HuH-7.5 (cell line): Measurements from ENCODE around the gene CFAP61.
"Not testable (repeated sequence)": the region's sequence is repeated elsewhere in the genome, so short reads cannot be mapped to it uniquely, and the experiment has no call there.

Source experiments
- DNase-seq: peaks from one replicate; pipeline ENCODE4 v3.0.0; 2011; ENCODE audit warnings: low spot score

Gene CFAP61

DNA sequence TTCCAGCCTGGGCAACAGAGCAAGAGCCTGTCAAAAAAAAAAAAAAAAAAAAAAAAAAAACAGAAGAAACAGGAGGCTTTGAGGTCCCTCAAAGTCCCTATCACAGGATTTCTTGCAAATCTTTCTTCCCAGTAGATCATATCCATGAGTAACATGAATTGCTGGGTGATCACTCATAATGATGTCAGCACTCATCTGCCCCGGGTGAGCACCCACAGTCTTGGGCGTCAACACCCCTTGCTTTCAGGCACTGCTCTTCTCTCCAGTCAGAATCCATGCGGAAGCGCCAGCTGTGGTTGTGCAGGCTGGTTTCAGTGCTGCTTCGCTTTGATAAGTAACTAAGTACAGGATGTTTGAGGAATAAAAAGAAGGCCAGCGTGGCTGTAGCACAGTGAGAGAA lies 275.4 kb downstream of the CFAP61 start:
- no peak for DNase-seq

GRCh38 chr20:20329564-20329963 lies 277.2 kb downstream of the CFAP61 start:
- DNase-seq, result no peak

DNA sequence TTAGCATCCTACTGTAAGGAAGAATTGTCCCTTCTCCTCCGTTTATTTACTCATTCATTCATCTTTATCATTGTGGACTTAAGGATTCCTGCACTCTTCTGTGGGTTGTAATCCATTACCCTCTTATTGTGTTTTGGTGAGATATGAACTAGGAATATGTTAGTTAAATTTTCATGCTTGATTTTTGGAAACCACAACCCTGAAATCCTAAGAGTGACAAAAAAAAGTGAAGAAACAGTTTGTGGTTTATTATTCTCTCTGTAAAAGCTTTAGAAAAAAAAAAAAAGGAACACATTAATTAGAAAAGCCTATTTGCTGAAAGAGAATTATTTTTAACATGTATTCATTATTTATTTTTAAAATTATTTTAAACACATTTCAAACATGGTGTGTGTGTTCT lies 278.8 kb downstream of the CFAP61 start:
- DNase-seq, result no peak

DNA sequence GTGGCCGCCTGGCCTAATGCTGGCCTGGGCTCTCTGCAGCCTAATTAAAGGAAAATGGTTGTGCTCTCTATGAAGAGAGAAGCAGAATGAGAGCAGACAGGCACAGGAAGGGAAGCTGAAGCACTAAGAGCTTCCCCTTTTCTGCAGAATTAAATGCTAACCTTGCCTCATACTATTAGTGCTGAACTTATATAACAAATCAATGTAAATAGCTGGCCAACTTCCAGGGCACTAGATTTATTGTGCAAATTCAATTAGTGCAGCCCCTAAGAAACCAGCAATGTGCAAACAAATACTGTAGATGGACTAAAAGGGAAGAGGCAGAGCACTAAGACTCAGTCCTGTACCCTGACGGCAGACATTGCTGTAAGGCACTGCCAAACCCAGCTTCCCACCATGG lies 279.5 kb downstream of the CFAP61 start:
- DNase-seq, result no peak

DNA sequence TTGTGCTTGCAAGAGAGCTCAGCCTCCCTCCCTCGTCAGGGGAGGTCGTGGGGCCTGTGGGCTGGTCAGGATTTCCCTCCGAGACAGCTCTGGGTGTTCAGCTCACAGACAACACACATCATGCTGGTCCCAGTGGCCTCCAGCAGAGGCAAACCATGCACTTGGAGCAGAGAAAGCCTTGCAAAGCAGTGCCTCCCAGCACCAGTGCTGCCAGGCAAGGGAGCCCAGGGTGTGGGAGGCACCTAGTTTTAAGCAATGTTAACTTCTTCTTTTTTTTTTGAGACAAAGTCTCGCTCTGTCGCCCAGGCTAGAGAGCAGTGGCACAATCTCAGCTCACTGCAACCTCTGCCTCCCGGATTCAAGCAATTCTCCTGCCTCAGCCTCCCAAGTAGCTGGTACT lies 281.5 kb downstream of the CFAP61 start:
- no peak for DNase-seq

GRCh38 chr20:20334489-20334888 lies 282.2 kb downstream of the CFAP61 start:
- no peak for DNase-seq

GRCh38 chr20:20338133-20338730 lies 285.9 kb downstream of the CFAP61 start:
- DNase-seq, result no peak

DNA sequence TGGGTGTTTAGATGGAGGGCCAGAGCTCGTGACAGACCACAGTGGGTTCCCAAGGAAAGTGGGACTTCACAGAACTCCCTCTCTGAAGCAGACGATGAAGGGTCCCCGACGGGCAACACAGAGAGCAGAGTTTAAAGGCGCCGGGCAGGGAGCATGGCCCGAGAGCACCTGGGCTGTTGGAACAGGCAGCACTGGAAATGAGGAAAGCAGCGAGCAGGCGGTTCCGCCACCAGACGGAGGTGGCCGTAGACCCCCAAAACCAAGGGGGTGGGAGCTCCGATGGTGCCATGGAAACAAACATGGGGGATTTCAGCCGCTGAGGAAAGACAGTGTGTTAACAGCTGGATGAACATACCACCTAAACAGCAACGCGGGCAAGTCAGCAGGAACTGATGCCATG lies 288.1 kb downstream of the CFAP61 start:
- no peak for DNase-seq

GRCh38 chr20:20341371-20341770 lies 289.0 kb downstream of the CFAP61 start:
- DNase-seq, result no peak

GRCh38 chr20:20342066-20342465 lies 289.7 kb downstream of the CFAP61 start:
- DNase-seq, result no peak

DNA sequence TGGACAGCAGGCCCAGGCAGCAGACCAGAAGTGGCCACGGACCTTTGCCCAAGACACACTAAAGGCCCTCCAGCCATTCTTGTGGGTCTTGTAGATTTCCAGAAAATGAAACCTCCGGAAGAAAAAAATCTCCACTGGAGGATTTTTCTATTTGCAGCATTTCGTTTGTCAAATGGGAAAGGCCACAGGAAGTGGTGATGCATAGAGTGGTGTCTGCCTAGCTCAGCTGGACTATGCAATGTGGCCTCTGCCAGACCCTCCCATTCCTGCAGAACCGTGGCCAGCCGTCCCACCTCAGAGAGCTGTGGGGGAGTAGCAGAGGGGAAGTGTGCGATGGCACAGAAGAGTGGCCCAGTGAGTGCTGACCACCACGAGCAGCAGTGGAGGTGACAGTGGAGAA lies 291.6 kb downstream of the CFAP61 start:
- no peak for DNase-seq

- no peak for DNase-seq
Observed at GRCh38 chr20:20344476-20344875, 292.1 kb downstream of the CFAP61 start.

- DNase-seq, result no peak
Observed at GRCh38 chr20:20353576-20353975, 301.2 kb downstream of the CFAP61 start.

DNA sequence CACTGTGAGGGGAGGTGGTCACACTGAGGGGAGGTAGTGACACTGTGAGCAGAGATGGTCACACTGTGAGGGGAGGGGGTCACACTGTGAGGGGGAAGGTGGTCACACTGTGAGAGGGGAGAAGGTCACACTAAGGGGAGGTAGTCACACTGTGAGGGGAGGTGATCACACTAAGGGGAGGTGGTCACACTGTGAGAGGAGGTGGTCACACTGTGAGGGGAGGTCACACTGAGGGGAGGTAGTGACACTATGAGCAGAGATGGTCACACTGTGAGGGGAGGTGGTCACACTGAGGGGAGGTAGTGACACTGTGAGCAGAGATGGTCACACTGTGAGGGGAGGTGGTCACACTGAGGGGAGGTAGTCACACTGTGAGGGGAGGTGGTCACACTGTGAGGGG lies 303.2 kb downstream of the CFAP61 start:
- not testable (repeated sequence) for DNase-seq

- no peak for DNase-seq
Observed at GRCh38 chr20:20358801-20359200, 306.5 kb downstream of the CFAP61 start.

- no peak for DNase-seq
Observed at GRCh38 chr20:20359628-20360027, 307.3 kb downstream of the CFAP61 start.

DNA sequence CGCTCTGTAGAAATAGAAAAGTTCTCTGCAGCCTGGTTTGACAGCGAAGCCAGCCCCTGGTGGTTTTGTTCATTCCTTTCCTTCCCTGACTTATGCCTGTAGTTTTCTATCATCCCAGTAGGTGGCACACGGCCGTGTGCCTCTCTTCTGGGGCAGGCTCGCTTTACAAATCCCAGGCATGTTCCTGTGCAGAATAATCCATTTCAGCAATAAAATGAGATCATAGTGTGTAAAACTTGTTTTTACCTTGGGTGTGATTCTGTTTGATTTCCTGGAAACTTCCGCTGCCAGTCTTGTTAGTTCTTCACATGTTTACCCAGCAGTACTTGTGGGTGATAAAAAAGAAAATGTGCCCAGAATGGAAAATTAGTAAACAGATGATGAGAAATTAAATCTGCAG lies 308.1 kb downstream of the CFAP61 start:
- peak; percentile 92 for DNase-seq

GRCh38 chr20:20362774-20363433 lies 310.6 kb downstream of the CFAP61 start:
- no peak for DNase-seq

DNA sequence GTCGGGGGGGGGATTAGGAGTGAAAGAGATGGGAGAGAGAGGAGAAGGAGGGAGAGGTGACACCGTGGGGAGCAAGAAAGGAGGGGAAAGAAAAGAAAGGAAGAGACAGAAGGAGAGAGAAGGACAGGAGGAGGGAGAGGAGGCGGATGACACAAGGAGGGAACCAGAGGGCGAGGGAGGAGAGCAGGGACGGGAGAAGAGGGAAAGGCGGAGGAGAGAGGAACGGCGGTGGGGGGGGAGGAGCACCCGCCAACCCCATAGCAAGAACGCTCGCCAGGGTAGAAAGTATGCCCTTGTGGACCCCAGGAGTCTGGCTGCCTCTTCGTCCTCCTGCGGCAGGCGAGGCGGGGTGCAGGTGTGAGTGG lies 311.1 kb downstream of the CFAP61 start:
- DNase-seq, result no peak

GRCh38 chr20:20363799-20364592 lies 311.7 kb downstream of the CFAP61 start:
- no peak for DNase-seq

GRCh38 chr20:20364593-20365479 lies 312.5 kb downstream of the CFAP61 start:
- DNase-seq, result no peak

DNA sequence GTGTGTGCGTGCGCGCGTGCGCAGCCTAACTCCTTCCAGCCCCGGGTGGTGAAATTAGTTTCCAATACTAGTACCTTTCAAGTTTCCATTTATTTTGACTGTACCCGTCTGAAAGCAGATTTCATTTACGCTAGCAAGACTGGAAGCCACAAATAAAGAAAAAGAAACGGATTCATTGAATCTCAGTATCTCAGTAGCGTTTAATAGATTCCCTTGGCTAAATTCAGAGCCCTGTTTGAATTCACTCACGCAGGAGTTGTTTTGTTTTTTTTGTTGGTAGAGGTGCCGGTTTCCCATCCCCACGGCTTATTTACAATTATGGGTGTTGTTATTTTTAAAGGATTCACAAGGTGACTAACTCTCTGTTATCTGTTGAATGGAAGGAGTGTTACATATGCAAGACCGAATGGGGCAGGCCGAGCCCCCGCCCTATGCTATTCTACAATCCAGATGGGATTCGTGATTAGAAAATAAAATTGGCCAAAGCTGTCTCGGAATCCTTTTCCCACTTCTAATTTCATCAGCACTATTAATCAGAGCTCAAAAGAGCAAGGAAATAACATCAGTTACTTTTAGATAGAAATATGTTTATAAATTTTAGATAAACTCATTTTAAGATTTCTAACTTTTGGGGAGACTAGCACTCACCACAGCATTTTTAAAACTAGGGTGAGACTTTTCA lies 313.3 kb downstream of the CFAP61 start:
- DNase-seq, result peak; percentile 21
